Thyroid gland (tissue), 4 donors: ENCODE data around the gene MGLL. TPM values are rescaled to one million over a fixed set of nuclear protein-coding genes. Genes with fewer than 3 reads are reported as not detected.
A peak's percentile ranks its signal among the peaks of the same experiment; 100 is the strongest.

ENCODE experiments used
- DNase-seq, 2 donors: peaks; one replicate each; pipeline ENCODE4 v3.0.0-alpha.2; 2019
- H3K27ac ChIP-seq, 3 donors: fragments of 200-600 bp; sonication (generic); 1 replicate in 2 of 3; 2 replicates in 1 of 3; pipeline ENCODE4 v1.5.1; 2016 to 2019; ENCODE audit warnings: mild to moderate bottlenecking in 1 of 3, moderate library complexity in 1 of 3
- H3K27me3 ChIP-seq: fragments of 200-600 bp; sonication (generic); one replicate; pipeline ENCODE4 v1.5.1; 2019
- H3K36me3 ChIP-seq, 2 donors: fragments of 200-600 bp; sonication (generic); one replicate each; pipeline ENCODE4 v1.5.1; 2016 to 2019
- H3K4me1 ChIP-seq, 2 donors: fragments of 200-600 bp; sonication (generic); one replicate each; pipeline ENCODE4 v1.5.1; 2017 to 2019
- H3K4me3 ChIP-seq, 3 donors: fragments of 200-600 bp; sonication (generic); replicated peaks in 1 of 3; 1 replicate in 2 of 3; 2 replicates in 1 of 3; pipeline ENCODE4 v1.5.1; 2016; ENCODE audit warnings: mild to moderate bottlenecking in 1 of 3
- H3K9me3 ChIP-seq: fragments of 200-600 bp; sonication (generic); one replicate; pipeline ENCODE4 v1.5.1; 2017
- CTCF ChIP-seq, 6 experiments: fragments of 200-600 bp in 3 of 6; fragments of 450-650 bp in 3 of 6; sonication (generic) in 3 of 6; IDR thresholded peaks; one replicate each; pipeline ENCODE4 v1.5.1; 2016 to 2019; ENCODE audit warnings: antibody characterized with exemption in 6 of 6, mild to moderate bottlenecking in 2 of 6, inconsistent platforms in 1 of 6, moderate library complexity in 1 of 6
- POLR2A ChIP-seq, 2 donors: fragments of 450-650 bp; IDR thresholded peaks; one replicate each; pipeline ENCODE4 v1.6.1; 2017; ENCODE audit warnings: antibody characterized with exemption in 2 of 2, mild to moderate bottlenecking in 2 of 2, moderate library complexity in 1 of 2
- WGBS, 2 donors: methylation state at CpG; one replicate each; pipeline ENCODE4 v1.1.5; 2017; 5-methylcytosine and 5-hydroxymethylcytosine counted together
- intact Hi-C: fragments of 100-400 bp; cut with DNase I; formaldehyde crosslinking; loops from one replicate; pipeline ENCODE4 v1.15.1; 2023
- total RNA-seq, 4 donors: library from RNA; depleted of rRNA; stranded (reverse); fragments of >200 nt; gene quantifications; one replicate each; pipeline ENCODE4 v1.2.3, GENCODE V29; 2016

Gene MGLL
- total RNA-seq, 4 donors from 2014 or later: 12.4 to 24.7 (median 18.4) TPM

DNA sequence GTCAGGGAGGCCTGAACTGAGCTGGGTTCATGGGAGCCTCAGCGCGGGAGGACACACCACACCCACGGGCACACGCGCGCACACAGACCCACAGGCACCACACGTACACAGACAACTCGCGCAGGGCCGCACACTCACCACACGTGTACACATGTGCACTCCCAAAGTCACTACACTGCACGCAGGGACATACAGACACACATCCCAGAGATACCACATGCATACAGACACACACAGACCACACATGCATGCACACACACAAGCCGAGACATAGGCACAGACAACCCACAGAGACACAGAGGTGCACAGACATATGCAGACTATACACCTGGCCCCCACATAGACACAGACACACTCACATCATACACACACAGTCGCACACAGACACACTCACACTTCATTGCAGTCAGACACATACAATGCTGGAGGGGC, 1.1 kb upstream of the MGLL start:
- Histone ChIP-seq H3K4me3 (no peak overlapping the region), H3K27ac (no peak overlapping the region), H3K36me3 (no peaks in the 10 kb centered on the region), H3K9me3 (no peaks in the 10 kb centered on the region), H3K27me3 (no peaks in the 10 kb centered on the region), H3K4me1 (peaks cover 8 to 27% of the 10 kb centered on the region in 2 donors)
- WGBS, 2 donors: 58 to 72% methylated on average over 4 to 5 of the region's 14 CpGs
- intact Hi-C loops: no loop called here
- DNase-seq: no peak
- no peak for TF ChIP-seq CTCF (IDR thresholded peaks at IDR 0.05)
- no peak for TF ChIP-seq POLR2A (IDR thresholded peaks at IDR 0.05)

- H3K4me1 ChIP-seq: peaks cover 8 to 27% of the 10 kb centered on the region in 2 donors
- TF ChIP-seq CTCF (IDR thresholded peaks at IDR 0.05): peak in 2 of 6 experiments; percentile 10
- peak in 1 of 2 donors; percentile 5 for TF ChIP-seq POLR2A (IDR thresholded peaks at IDR 0.05)
- no peaks in the 10 kb centered on the region for H3K36me3 ChIP-seq
- no peaks in the 10 kb centered on the region for H3K27me3 ChIP-seq
- no peaks in the 10 kb centered on the region for H3K9me3 ChIP-seq
- H3K4me3 ChIP-seq: peak overlapping the region; percentile 2 to 60 (median 44)
- peak overlapping the region; percentile 11 to 79 (median 71) for H3K27ac ChIP-seq
- WGBS, 2 donors: 1 to 20% methylated on average over 2 to 29 of the region's 99 CpGs
- DNase-seq: peak; percentile 17 to 26
- intact Hi-C loops: no loop called here
These were observed 539 bp upstream of the MGLL start for GRCh38 chr3:127822682-127823425.

GRCh38 chr3:127821394-127821793, 921 bp downstream of the MGLL start:
- Histone ChIP-seq H3K36me3 (no peaks in the 10 kb centered on the region), H3K4me3 (peak overlapping the region in 1 of 3 donors; percentile 60), H3K9me3 (no peaks in the 10 kb centered on the region), H3K4me1 (peaks cover 12 to 27% of the 10 kb centered on the region in 2 donors), H3K27me3 (no peaks in the 10 kb centered on the region), H3K27ac (peak overlapping the region; percentile 35 to 79 (median 71))
- intact Hi-C loops: no loop called here
- DNase-seq: no peak
- 72 to 78% methylated on average over 8 of the region's 8 CpGs for WGBS, 2 donors
- TF ChIP-seq POLR2A (IDR thresholded peaks at IDR 0.05): no peak
- no peak for TF ChIP-seq CTCF (IDR thresholded peaks at IDR 0.05)

GRCh38 chr3:127820826-127821313, 1.4 kb downstream of the MGLL start:
- H3K4me3 ChIP-seq: no peak overlapping the region

More at GRCh38 chr3:127820826-127821313, 1.4 kb downstream of the MGLL start:
- no peak for DNase-seq
- H3K27me3 ChIP-seq: no peaks in the 10 kb centered on the region
- WGBS, 2 donors: 21 to 29% methylated on average over 1 of the region's 1 CpG
- peaks cover 12 to 27% of the 10 kb centered on the region in 2 donors for H3K4me1 ChIP-seq
- TF ChIP-seq POLR2A (IDR thresholded peaks at IDR 0.05) (no peak), CTCF (IDR thresholded peaks at IDR 0.05) (no peak)
- intact Hi-C loops: no loop called here
- H3K27ac ChIP-seq: peak overlapping the region; percentile 35 to 79 (median 71)
- H3K36me3 ChIP-seq: no peaks in the 10 kb centered on the region
- no peaks in the 10 kb centered on the region for H3K9me3 ChIP-seq
